Lower leg skin (tissue), 4 donors: ENCODE results near the gene VIM. TPM values are rescaled to one million over a fixed set of nuclear protein-coding genes. Genes with fewer than 3 reads are reported as not detected.

Source experiments
- DNase-seq, 2 donors: peaks; one replicate each; pipeline ENCODE4 v3.0.0-alpha.2; 2019; ENCODE audit warnings: low spot score in 2 of 2
- H3K4me3 ChIP-seq: fragments of 200-600 bp; sonication (generic); 2 replicates; pipeline ENCODE4 v1.5.1; 2017; ENCODE audit warnings: mild to moderate bottlenecking, low read depth; ENCODE audit not compliant: poor library complexity, severe bottlenecking
- POLR2A ChIP-seq, 2 donors: fragments of 450-650 bp; IDR thresholded peaks; one replicate each; pipeline ENCODE4 v1.6.1; 2016 to 2017; ENCODE audit warnings: antibody characterized with exemption in 2 of 2, mild to moderate bottlenecking in 1 of 2, moderate library complexity in 1 of 2
- WGBS, 2 donors: methylation state at CpG; one replicate each; pipeline ENCODE4 v1.1.5; 2018; 5-methylcytosine and 5-hydroxymethylcytosine counted together
- intact Hi-C: fragments of 100-400 bp; cut with DNase I; formaldehyde crosslinking; loops from one replicate; pipeline ENCODE4 v1.15.0; 2023; ENCODE audit warnings: low total_unique reads
- total RNA-seq, 4 donors: library from RNA; depleted of rRNA; stranded (reverse); fragments of >200 nt; gene quantifications; one replicate each; pipeline ENCODE4 v1.1.0, GENCODE V29; 2016
- TF ChIP-seq, protein P1 (sequence below), 3 donors: fragments of 450-650 bp; IDR thresholded peaks; one replicate each; pipeline ENCODE4 v1.5.1; 2016; ENCODE audit warnings: antibody characterized with exemption in 3 of 3, mild to moderate bottlenecking in 3 of 3, moderate library complexity in 2 of 3

Gene VIM
- total RNA-seq, 4 donors from 2014 or later, result 891 to 2,288 (median 1,243) TPM

DNA sequence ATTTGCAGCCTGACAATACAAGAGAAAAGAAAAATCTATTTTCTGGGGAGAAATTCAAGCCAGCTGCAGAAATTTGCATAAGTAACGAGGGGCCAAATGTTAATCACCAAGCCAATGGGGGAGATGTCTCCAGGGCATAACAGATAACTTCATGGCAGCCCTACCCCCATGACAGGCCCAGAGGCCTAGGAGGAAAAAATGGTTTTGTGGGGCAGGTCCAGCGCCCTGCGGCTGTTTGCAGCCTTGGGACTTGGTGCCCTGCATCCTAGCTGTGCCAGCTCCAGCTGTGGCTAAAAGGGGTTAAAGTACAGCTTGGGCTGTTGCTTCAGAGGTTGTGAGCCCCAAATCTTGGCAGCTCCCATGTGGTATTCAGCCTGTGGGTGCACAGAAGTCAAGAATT is 54.3 kb downstream of the VIM start:
- no peak for DNase-seq
- 84 to 94% methylated on average over 3 of the region's 3 CpGs for WGBS, 2 donors
- intact Hi-C loops, result no loop called here
- TF ChIP-seq, protein P1, sequence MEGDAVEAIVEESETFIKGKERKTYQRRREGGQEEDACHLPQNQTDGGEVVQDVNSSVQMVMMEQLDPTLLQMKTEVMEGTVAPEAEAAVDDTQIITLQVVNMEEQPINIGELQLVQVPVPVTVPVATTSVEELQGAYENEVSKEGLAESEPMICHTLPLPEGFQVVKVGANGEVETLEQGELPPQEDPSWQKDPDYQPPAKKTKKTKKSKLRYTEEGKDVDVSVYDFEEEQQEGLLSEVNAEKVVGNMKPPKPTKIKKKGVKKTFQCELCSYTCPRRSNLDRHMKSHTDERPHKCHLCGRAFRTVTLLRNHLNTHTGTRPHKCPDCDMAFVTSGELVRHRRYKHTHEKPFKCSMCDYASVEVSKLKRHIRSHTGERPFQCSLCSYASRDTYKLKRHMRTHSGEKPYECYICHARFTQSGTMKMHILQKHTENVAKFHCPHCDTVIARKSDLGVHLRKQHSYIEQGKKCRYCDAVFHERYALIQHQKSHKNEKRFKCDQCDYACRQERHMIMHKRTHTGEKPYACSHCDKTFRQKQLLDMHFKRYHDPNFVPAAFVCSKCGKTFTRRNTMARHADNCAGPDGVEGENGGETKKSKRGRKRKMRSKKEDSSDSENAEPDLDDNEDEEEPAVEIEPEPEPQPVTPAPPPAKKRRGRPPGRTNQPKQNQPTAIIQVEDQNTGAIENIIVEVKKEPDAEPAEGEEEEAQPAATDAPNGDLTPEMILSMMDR (IDR thresholded peaks at IDR 0.05), result no peak
- no peak for TF ChIP-seq POLR2A (IDR thresholded peaks at IDR 0.05)
- H3K4me3 ChIP-seq, result no peak overlapping the region

- TF ChIP-seq, protein P1 (IDR thresholded peaks at IDR 0.05), result no peak
- no peak for TF ChIP-seq POLR2A (IDR thresholded peaks at IDR 0.05)
- no peak overlapping the region for H3K4me3 ChIP-seq
- 57 to 59% methylated on average over 10 of the region's 10 CpGs for WGBS, 2 donors
- DNase-seq, result no peak
- intact Hi-C loops, result no loop called here
Observed at GRCh38 chr10:17286562-17287550, 58.8 kb downstream of the VIM start.

Other genes starting within 250 kb of the VIM start
- gene CUBN, start 98.4 kb upstream of the VIM start, total RNA-seq, result 1 to 10 TPM in 2 of 4 donors, under 1 TPM in 2; 0.54 to 1.8 (median 1.3) TPM
- gene TRDMT1, start 26.6 kb upstream of the VIM start, total RNA-seq, result 1 to 10 TPM; 3.9 to 4.5 (median 4.1) TPM
- gene ST8SIA6, start 226.4 kb downstream of the VIM start, total RNA-seq, result 1 to 10 TPM in 2 of 4 donors, under 1 TPM in 2; 0.34 to 2.8 (median 1.5) TPM